ENCODE data around the gene TRIP10.

GRCh38 chr19:6743714-6744380 is 4.4 kb downstream of the TRIP10 start:
- TF ChIP-seq SMC3 (IDR thresholded peaks at IDR 0.05; ENCODE audit: borderline replicate concordance, low read length) (no peak), ZNF687 (IDR thresholded peaks at IDR 0.05) (no peak)

All from GM12878 (cell line).